HepG2 (cell line): ENCODE measurements around the gene JMY. TPM values are rescaled to one million over a fixed set of nuclear protein-coding genes. Genes with fewer than 3 reads are reported as not detected.

Experiments used
- ATAC-seq: fragments of 200-7000 bp; cut with Tn5 transposase; 3 replicates; pipeline ENCODE4 v1.9.1; 2020; ENCODE audit warnings: mild to moderate bottlenecking, moderate library complexity
- BruUV-seq: library from RNA; stranded (reverse); fragments of 400-500 nt; replicated peaks from 2 replicates; lab custom pipeline; 2021; lab: Mats Ljungman, UMichigan
- CTCF ChIA-PET: fragments of 300-600 bp; formaldehyde crosslinking; extraction: SDS; loops from one replicate; lab custom pipeline; 2021; ENCODE audit warnings: low total read pairs, inconsistent platforms, low intra/inter-chr PET ratio; lab: Yijun Ruan, JAX
- POLR2A ChIA-PET: fragments of 350-600 bp; sonication (Branson Sonifier 250); formaldehyde crosslinking; loops from one replicate; lab custom pipeline; 2020; ENCODE audit warnings: antibody characterized with exemption, inconsistent platforms; lab: Yijun Ruan, JAX
- DNase-seq: peaks from one replicate; pipeline ENCODE4 v3.0.0-alpha.2; 2015; ENCODE audit warnings: low spot score
- FAIRE-seq: peaks from 3 replicates; lab custom pipeline; 2011; peaks lifted over from hg19 to GRCh38; lab: Jason Lieb, UNC
- H2AFZ ChIP-seq: one replicate; pipeline ENCODE4 v1.6.1; 2011; ENCODE audit warnings: low read length, inconsistent platforms
- H3K27ac ChIP-seq: fragments of 300-600 bp; 3 replicates; pipeline ENCODE4 v1.8.0; 2011; ENCODE audit warnings: mixed run types, mild to moderate bottlenecking, mixed read lengths, low read length, inconsistent platforms; ENCODE audit not compliant: insufficient read depth; ENCODE audit errors: extremely low read length
- H3K27me3 ChIP-seq, 2 experiments: fragments of 200-600 bp in 1 of 2; 2 replicates in 1 of 2; 3 replicates in 1 of 2; pipeline versions ENCODE4 v1.6.0 to v1.8.0; 2011; ENCODE audit warnings: low read length in 2 of 2, mild to moderate bottlenecking in 2 of 2, moderate library complexity in 2 of 2, inconsistent platforms in 1 of 2; ENCODE audit not compliant: insufficient read depth in 2 of 2, control insufficient read depth in 1 of 2
- H3K36me3 ChIP-seq, 2 experiments: fragments of 200-600 bp in 1 of 2; replicated peaks in 1 of 2; 2 replicates in 1 of 2; 3 replicates in 1 of 2; pipeline versions ENCODE4 v1.5.1 to v1.8.0; 2011; ENCODE audit warnings: low read length in 2 of 2, inconsistent platforms in 1 of 2; ENCODE audit not compliant: insufficient read depth in 2 of 2, control insufficient read depth in 1 of 2
- H3K4me1 ChIP-seq: 2 replicates; pipeline ENCODE4 v1.5.1; 2012; ENCODE audit warnings: low read length, inconsistent platforms; ENCODE audit not compliant: insufficient read depth
- H3K4me2 ChIP-seq: 2 replicates; pipeline ENCODE4 v1.6.0; 2011; ENCODE audit warnings: low read depth, low read length, inconsistent platforms
- H3K4me3 ChIP-seq, 3 experiments: fragments of 200-600 bp in 1 of 3; sonication (generic), shearing (Covaris generic) in 1 of 3; replicated peaks in 1 of 3; 2 replicates each; pipeline ENCODE4 v1.5.1; 2011 to 2016; ENCODE audit warnings: low read length in 3 of 3, inconsistent platforms in 2 of 3, low read depth in 2 of 3, mild to moderate bottlenecking in 2 of 3, control low read depth in 1 of 3, mixed read lengths in 1 of 3; ENCODE audit not compliant: insufficient read depth in 1 of 3
- H3K79me2 ChIP-seq: one replicate; pipeline ENCODE4 v1.6.1; 2011; ENCODE audit warnings: low read length, inconsistent platforms; ENCODE audit not compliant: insufficient read depth
- H3K9ac ChIP-seq: 2 replicates; pipeline ENCODE4 v1.6.0; 2011; ENCODE audit warnings: mild to moderate bottlenecking, low read depth, low read length, inconsistent platforms; ENCODE audit not compliant: insufficient read depth
- H3K9me3 ChIP-seq: 2 replicates; pipeline ENCODE4 v1.5.1; 2012; ENCODE audit warnings: mild to moderate bottlenecking, low read length
- H4K20me1 ChIP-seq: 2 replicates; pipeline ENCODE4 v1.6.0; 2011; ENCODE audit warnings: inconsistent platforms, mild to moderate bottlenecking, low read length, moderate library complexity; ENCODE audit not compliant: insufficient read depth
- ATF7 ChIP-seq, 2 experiments: fragments of 450-650 bp in 1 of 2; sonication (generic) in 1 of 2; formaldehyde crosslinking in 1 of 2; IDR thresholded peaks; 2 replicates each; pipeline versions ENCODE4 v1.4.0 to v1.6.1; 2016 to 2020; ENCODE audit warnings: antibody characterized with exemption in 1 of 2, mild to moderate bottlenecking in 1 of 2, missing genetic modification reagents in 1 of 2
- HINFP ChIP-seq: sonication (generic); formaldehyde crosslinking; IDR thresholded peaks from 2 replicates; pipeline ENCODE4 v1.4.0; 2020; ENCODE audit warnings: low read depth, mild to moderate bottlenecking, missing genetic modification reagents
- MIXL1 ChIP-seq: IDR thresholded peaks from 2 replicates; pipeline ENCODE4 v1.6.1; 2016
- MYC ChIP-seq: sonication (generic); formaldehyde crosslinking; IDR thresholded peaks from 2 replicates; pipeline ENCODE4 v1.9.0; 2021; ENCODE audit warnings: missing genetic modification reagents, borderline replicate concordance
- RFX3 ChIP-seq: IDR thresholded peaks from 2 replicates; pipeline ENCODE4 v1.6.1; 2016; ENCODE audit warnings: missing biosample characterization, missing genetic modification reagents
- SPEN ChIP-seq: sonication (generic); formaldehyde crosslinking; IDR thresholded peaks from 2 replicates; pipeline ENCODE4 v1.5.1; 2020; ENCODE audit warnings: low read depth, mild to moderate bottlenecking, missing genetic modification reagents
- ZNF530 ChIP-seq: sonication (generic); formaldehyde crosslinking; IDR thresholded peaks from 2 replicates; pipeline ENCODE4 v1.5.0; 2020; ENCODE audit warnings: low read depth, mild to moderate bottlenecking, missing genetic modification reagents
- ZNF547 ChIP-seq: sonication (generic); formaldehyde crosslinking; IDR thresholded peaks from 2 replicates; pipeline ENCODE4 v1.5.1; 2020; ENCODE audit warnings: mild to moderate bottlenecking, missing genetic modification reagents
- WGBS: methylation state at CpG from one replicate; pipeline ENCODE4 v1.1.6; 2017; ENCODE audit warnings: low lambda C conversion rate; 5-methylcytosine and 5-hydroxymethylcytosine counted together
- in situ Hi-C: cut with HindIII; loops from 2 replicates; pipeline ENCODE4 v1.10.0; 2017; ENCODE audit warnings: low pct_unique_long_range_greater_than_20kb; ENCODE audit not compliant: extremely low pct_ligation_motif_present
- intact Hi-C: fragments of 100-400 bp; cut with micrococcal nuclease; formaldehyde crosslinking; loops from one replicate; pipeline ENCODE4 v1.10.0; 2022; ENCODE audit not compliant: unreplicated experiment
- polyA plus RNA-seq, 8 experiments: library from polyadenylated mRNA; depleted of rRNA in 3 of 8; stranded (reverse) in 7 of 8; unstranded in 1 of 8; fragments of >200 nt; fragmentation: Illumina TruSeq in 4 of 8; extraction: Trizol in 4 of 8; gene quantifications; 2 replicates each; pipeline versions ENCODE4 v1.2.1 to v1.2.3, GENCODE V29; 2011 to 2016; ENCODE audit warnings: low read depth in 4 of 8, missing spikeins in 1 of 8, mixed read lengths in 1 of 8; ENCODE audit not compliant: insufficient read depth in 1 of 8
- total RNA-seq, 5 experiments: library from RNA; depleted of rRNA; stranded (reverse); fragments of >200 nt; fragmentation: Illumina TruSeq; extraction: Trizol; gene quantifications; 2 replicates each; pipeline ENCODE4 v1.2.3, GENCODE V29; 2016; ENCODE audit warnings: low read depth in 1 of 5
- TF ChIP-seq, protein P1 (sequence below): sonication (generic); formaldehyde crosslinking; IDR thresholded peaks from 2 replicates; pipeline ENCODE4 v1.9.0; 2021; ENCODE audit warnings: missing genetic modification reagents, borderline replicate concordance
- TF ChIP-seq, protein P2 (sequence below): conservative IDR thresholded peaks from 2 replicates; pipeline ENCODE4 v1.6.1; 2018; ENCODE audit warnings: missing genetic modification reagents
- TF ChIP-seq, protein P3 (sequence below): sonication (generic); formaldehyde crosslinking; IDR thresholded peaks from 2 replicates; pipeline ENCODE4 v1.4.0; 2020; ENCODE audit warnings: missing genetic modification reagents

The JMY gene
- total and polyA plus RNA-seq, 2 of the 13 experiments (the other 11 are each of a cell fraction or from before 2014, with no cell fraction given) = 4.0 to 4.2 TPM

GRCh38 chr5:79227484-79228025 lies 8.4 kb upstream of the JMY start (continued):
- TF ChIP-seq SPEN (CRISPR knock-in tag) (no peak), ZNF530 (CRISPR knock-in tag) (no peak)

DNA sequence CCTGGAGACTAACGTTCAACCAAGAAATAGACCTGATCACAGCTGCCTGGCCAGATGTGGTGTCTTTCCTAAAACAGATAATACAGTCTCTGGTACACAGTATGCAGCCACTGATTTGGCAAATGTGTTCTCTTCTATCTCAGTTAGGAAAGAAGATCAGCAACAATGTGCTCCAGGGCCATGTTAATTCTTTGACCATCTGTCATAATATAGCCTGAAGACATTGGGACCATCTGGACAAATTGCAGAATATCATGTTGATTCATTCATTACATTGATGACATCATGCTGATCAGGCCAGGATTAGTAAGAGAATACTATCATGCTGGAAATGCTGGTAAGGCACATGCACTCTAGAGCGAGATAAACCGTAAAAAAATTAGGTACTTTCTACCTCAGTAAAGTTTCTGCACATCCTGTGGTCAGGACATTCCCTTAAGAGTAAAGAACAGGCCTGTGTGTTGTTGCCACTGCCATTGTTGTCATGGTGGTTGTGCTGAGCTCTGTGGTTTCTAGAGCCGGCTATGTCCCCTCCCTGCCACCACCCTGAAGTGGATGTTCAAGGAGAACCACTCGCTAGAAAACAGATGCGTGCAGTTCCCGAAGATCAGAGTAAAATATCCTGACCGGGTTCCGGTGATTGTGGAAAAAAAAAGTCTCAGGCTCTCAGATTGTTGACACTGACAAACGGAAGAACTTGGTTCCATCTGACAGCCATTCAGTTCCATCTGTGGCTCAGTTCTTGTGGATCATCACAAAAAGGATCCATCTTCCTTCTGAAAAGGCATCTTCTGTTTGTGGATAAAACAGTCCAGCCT lies 6.4 kb upstream of the JMY start:
- in situ Hi-C loops = no loop called here
- Histone ChIP-seq H3K4me1 (peaks cover 5% of the 10 kb centered on the region), H3K4me2 (no peak overlapping the region), H3K27ac (no peak overlapping the region), H3K36me3 (no peaks in the 10 kb centered on the region), H3K9me3 (no peaks in the 10 kb centered on the region), H3K27me3 (no peaks in the 10 kb centered on the region), H2AFZ (no peak overlapping the region), H3K9ac (no peak overlapping the region), H4K20me1 (no peaks in the 10 kb centered on the region), H3K79me2 (peaks cover 2% of the 10 kb centered on the region), H3K4me3 (no peak overlapping the region)
- BruUV-seq = no TSS peak
- FAIRE-seq (no peak), ATAC-seq (no peak), DNase-seq (no peak)
- POLR2A ChIA-PET = no interaction called here
- CTCF ChIA-PET = no interaction called here
- intact Hi-C loops = no loop called here
- 90% methylated on average over 10 of the region's 10 CpGs for WGBS
- TF ChIP-seq MYC (no peak), ZNF547 (CRISPR knock-in tag) (no peak), MIXL1 (CRISPR knock-in tag) (no peak), RFX3 (CRISPR knock-in tag) (no peak), HINFP (CRISPR knock-in tag) (no peak), ATF7 (IDR thresholded peaks at IDR 0.05) (peak; percentile 78), ATF7 (CRISPR knock-in tag; IDR thresholded peaks at IDR 0.05) (no peak)
- TF ChIP-seq, protein P1, sequence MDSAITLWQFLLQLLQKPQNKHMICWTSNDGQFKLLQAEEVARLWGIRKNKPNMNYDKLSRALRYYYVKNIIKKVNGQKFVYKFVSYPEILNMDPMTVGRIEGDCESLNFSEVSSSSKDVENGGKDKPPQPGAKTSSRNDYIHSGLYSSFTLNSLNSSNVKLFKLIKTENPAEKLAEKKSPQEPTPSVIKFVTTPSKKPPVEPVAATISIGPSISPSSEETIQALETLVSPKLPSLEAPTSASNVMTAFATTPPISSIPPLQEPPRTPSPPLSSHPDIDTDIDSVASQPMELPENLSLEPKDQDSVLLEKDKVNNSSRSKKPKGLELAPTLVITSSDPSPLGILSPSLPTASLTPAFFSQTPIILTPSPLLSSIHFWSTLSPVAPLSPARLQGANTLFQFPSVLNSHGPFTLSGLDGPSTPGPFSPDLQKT (CRISPR knock-in tag) = no peak
- TF ChIP-seq, protein P2, sequence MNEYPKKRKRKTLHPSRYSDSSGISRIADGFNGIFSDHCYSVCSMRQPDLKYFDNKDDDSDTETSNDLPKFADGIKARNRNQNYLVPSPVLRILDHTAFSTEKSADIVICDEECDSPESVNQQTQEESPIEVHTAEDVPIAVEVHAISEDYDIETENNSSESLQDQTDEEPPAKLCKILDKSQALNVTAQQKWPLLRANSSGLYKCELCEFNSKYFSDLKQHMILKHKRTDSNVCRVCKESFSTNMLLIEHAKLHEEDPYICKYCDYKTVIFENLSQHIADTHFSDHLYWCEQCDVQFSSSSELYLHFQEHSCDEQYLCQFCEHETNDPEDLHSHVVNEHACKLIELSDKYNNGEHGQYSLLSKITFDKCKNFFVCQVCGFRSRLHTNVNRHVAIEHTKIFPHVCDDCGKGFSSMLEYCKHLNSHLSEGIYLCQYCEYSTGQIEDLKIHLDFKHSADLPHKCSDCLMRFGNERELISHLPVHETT (CRISPR knock-in tag) = no peak
- TF ChIP-seq, protein P3, sequence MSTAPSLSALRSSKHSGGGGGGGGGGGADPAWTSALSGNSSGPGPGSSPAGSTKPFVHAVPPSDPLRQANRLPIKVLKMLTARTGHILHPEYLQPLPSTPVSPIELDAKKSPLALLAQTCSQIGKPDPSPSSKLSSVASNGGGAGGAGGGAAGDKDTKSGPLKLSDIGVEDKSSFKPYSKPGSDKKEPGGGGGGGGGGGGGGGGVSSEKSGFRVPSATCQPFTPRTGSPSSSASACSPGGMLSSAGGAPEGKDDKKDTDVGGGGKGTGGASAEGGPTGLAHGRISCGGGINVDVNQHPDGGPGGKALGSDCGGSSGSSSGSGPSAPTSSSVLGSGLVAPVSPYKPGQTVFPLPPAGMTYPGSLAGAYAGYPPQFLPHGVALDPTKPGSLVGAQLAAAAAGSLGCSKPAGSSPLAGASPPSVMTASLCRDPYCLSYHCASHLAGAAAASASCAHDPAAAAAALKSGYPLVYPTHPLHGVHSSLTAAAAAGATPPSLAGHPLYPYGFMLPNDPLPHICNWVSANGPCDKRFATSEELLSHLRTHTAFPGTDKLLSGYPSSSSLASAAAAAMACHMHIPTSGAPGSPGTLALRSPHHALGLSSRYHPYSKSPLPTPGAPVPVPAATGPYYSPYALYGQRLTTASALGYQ = no peak
